C4-2B (cell line): ENCODE data around the gene KIF18B.

Experiments used
- CTCF ChIP-seq: fragments of 450-650 bp; conservative IDR thresholded peaks from 2 replicates; pipeline ENCODE4 v1.5.1; 2017; ENCODE audit warnings: mild to moderate bottlenecking
- ZFX ChIP-seq: fragments of 450-650 bp; IDR thresholded peaks from 2 replicates; pipeline ENCODE4 v1.6.1; 2017

GRCh38 chr17:44940768-44941167, 6.8 kb downstream of the KIF18B start:
- no peak for TF ChIP-seq CTCF
- no peak for TF ChIP-seq ZFX
